Measurements from ENCODE around the gene JSRP1.

JSRP1 gene

GRCh38 chr19:2255982-2256685, at the start of gene JSRP1:
Gene JSRP1 (minus strand): TSS chr19:2256417. CDS start chr19:2255314, 1,103 bp downstream.
- no peak for DNase-seq (ENCODE audit: low read depth in 2 of 2)

- no peak for DNase-seq (ENCODE audit: low read depth in 2 of 2)
Measured at GRCh38 chr19:2305452-2306280, 49.4 kb upstream of the JSRP1 start.

- no peak for DNase-seq (ENCODE audit: low read depth in 2 of 2)
Measured at GRCh38 chr19:2303211-2303798, 47.1 kb upstream of the JSRP1 start.

GRCh38 chr19:2302319-2303210, 46.3 kb upstream of the JSRP1 start:
- no peak for DNase-seq (ENCODE audit: low read depth in 2 of 2)

DNA sequence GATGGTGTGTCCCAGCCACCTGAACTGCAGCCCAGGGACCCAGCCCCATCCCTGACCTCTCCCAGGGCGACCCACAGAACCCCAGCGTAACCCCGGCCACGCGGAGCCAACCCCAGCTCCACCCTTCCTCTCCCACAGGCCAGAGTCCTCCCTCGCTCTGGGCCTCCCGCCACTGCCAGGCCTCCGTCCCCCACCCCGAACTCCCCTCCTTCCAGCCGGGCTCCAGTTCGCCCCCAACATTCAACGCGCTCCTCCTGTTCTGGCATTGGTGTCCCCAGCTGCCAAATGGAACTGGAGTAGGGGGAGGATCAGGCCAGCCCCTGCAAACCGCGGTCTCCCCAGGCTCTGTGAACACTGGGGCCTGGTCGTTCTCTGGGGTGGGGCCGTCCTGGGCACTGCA, 44.3 kb upstream of the JSRP1 start:
- DNase-seq (ENCODE audit: low read depth in 2 of 2) = no peak

DNA sequence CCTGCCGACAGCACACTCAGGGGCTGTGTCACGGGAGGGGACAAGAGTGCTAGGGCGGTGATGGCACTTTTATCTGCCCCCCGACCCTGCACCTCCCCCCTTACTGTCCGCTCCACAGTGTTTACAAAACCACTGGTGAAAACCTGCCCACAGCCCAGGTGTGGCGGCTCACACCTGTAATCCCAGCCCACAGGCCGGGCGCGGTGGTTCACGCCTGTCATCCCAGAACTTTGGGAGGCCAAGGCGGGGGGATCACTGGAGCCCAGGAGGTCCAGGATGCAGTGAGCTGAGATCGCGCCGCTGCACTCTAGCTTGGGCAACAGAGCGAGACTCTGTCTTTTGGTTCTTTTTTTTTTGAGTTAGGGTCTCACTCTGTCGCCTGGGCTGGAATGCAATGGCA, 39.9 kb upstream of the JSRP1 start:
- DNase-seq (ENCODE audit: low read depth in 2 of 2) = no peak

GRCh38 chr19:2294687-2295335, 38.6 kb upstream of the JSRP1 start:
- DNase-seq (ENCODE audit: low read depth in 2 of 2) = no peak

GRCh38 chr19:2291185-2291751, 35.1 kb upstream of the JSRP1 start:
- DNase-seq (ENCODE audit: low read depth in 2 of 2) = no peak

DNA sequence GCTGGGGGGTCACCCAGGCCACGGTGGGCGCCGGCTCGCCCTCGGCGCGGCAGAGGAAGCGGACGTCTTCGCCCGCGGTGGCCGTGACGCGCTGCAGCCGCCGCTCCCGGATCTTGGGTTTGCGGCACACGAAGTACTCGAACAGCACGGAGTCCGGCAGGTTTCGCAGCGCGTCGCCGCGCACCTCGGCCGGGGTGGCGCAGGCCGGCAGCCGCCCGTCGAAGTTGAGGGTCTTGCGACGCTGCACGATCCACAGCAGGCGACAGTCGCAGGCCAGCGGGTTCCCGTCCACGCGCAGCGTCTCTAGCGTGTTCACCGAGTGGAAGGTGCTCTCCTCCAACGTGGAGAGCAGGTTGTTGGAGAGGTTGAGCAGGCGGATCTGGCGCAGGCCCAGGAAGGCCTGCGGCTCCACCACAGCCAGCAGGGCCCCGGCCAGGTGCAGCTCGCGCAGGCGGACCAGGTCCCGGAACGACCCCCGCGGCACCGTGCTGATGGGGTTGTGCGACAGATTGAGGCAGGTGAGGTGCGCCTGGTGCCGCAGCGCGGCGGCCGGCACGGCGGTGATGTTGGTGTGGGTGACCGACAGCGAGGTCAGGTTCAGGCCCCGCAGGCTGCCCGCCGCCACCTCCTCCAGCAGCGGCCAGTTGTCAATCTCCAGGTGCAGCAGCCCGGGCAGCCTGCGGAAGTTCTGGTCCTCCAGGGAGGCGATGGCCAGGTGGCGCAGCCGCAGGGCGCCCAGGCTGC, 34.4 kb upstream of the JSRP1 start:
- DNase-seq (ENCODE audit: low read depth in 2 of 2) = no peak

- no peak for DNase-seq (ENCODE audit: low read depth in 2 of 2)
Measured at GRCh38 chr19:2289714-2290435, 33.7 kb upstream of the JSRP1 start.

DNA sequence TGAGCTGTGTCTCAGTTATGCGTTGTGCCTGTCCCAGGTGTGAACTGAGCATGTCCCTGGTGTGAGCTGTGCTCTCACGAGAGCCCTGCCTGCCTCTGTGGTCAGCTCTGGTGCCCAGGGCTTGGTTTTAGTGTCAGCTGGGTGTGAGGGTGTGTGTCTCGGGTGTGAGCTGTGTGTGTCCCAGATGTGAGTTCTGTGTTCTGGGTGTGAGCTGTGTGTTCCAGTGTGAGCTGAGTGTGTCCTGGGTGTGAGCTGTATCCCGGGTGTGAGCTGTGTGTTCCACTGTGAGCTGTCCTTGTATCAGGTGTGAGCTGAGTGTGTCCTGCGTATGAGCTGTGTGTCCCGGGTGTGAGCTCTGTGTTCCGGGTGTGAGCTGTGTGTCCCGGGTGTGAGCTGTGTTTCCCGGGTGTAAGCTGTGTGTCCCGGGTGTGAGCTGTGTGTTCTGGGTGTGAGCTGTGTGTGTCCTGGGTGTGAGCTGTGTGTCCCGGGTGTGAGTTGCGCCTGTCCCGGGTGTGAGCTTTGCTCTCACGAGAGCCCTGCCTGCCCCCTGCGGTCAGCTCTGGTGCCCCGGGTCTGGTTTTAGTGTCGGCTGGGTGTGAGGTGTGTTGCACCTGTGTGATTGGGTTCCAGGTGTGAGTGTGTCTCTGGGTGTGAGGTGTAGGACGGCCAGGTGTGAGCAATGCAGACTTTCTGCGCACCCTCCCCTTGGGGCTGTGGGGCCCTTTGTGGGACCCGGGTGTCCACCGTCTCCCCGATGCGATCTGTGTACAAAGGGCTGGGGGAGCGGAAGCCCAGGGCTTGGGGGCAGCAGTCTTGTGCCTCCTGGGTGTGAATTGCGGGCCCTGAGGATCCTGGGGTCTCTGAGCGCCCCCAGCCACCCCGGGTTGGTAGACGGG, 32.8 kb upstream of the JSRP1 start:
- DNase-seq (ENCODE audit: low read depth in 2 of 2) = no peak

GRCh38 chr19:2288338-2288817, 32.2 kb upstream of the JSRP1 start:
- DNase-seq (ENCODE audit: low read depth in 2 of 2) = no peak

- DNase-seq (ENCODE audit: low read depth in 2 of 2) = no peak
Measured at GRCh38 chr19:2287585-2288337, 31.5 kb upstream of the JSRP1 start.

DNA sequence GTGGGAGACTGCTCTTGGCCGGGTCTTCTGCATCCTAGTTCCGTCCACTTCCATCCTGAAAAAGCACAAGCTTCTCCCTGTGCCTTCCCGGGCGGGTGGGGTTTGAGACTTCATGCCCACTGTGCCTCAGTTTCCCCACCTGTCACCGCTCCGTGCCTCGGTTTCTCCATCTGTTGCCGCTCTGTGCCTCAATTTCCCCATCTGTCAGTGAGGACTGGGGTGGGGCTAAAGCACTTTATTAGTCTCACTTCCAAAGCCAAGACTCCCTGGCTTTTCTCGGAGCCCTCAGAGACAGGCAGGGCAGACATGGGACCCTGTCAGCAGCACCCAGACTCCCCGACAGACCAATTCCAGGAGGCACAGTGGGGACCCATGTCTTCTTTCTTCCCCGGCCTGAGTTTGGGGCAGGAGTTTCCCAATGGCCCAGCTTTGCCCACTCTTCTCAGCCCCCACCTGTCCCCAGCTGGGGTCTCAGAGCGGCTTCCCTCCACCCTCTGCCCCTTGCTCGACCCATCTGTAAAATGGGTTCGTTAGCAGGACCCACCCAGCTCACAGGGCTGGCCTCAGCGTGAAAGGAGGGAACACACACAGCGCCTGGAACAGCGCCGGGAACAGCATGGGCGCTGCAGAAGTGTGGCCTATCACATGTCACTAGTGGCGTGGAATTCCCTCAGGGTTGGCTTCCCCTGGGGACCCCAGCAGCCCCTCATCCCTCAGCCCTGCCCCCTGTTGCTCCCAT, 30.4 kb upstream of the JSRP1 start:
- no peak for DNase-seq (ENCODE audit: low read depth in 2 of 2)

GRCh38 chr19:2283835-2284507, 27.8 kb upstream of the JSRP1 start:
- no peak for DNase-seq (ENCODE audit: low read depth in 2 of 2)

DNA sequence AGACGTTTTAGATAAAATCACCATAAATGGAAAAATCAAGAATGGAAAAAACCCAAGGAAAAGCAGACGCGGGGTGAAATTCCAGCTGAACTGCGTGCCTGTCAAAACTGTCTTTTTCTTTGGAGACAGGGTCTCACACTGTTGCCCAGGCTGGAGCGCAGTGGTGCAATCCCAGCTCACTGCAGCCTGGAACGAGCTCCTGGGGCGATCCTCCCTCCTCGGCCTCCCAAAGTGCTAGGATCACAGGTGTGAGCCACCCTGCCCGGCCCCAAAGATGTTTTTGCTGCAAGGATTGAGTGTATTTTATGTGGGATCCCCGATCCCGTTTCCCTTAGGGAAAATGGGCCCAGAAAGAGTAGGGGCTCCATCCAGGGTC, 26.6 kb upstream of the JSRP1 start:
- DNase-seq (ENCODE audit: low read depth in 2 of 2) = no peak

All from stimulated activated CD8-positive, alpha-beta memory T cell treated with anti-CD3 and anti-CD28 coated beads, Interleukin-15, amount 100 ng/mL, for 48 hours (primary cell).